ENCODE results near the gene PPFIBP2. TPM values are rescaled to one million over a fixed set of nuclear protein-coding genes. Genes with fewer than 3 reads are reported as not detected.

PPFIBP2 gene
- total RNA-seq, 5 donors from 2014 or later (not counting 1 experiment from before 2014, with no cell fraction given), result 12.5 to 46.6 (median 35.2) TPM

DNA sequence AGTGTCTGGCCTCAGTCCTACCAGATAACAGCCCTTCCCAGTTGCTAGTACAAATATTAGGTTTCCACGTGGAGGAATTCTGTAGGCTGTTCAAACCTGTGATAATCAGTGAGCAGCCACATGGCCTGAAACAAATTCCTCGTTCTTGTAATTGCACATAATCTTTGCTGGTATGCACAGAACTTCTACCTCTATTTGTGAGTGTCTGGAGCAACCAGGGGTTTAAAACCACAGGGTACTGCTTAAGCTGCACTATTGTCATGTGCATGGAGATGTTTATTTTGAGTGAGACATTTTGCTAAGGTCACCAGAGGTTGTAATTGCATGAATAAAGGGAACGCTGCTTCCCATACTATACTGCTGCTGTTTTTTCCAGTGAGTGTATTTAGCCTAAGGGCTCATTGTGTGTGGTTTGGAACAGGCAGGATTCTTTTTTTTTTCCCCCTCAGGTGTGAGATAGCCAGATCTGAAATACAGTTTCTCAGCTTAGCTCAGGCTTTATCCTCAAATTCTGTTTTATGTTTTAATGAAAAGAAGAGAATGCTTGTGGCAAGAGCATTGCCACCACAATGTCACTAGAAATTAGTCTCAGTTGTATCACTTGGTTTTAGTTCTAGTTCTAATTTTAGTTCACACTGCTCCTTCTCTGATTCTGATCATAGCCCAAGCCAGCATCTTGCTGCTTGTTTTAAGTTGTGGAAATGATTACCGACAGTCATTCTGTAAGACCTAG is 99.0 kb downstream of the PPFIBP2 start:
- DNase-seq, result no peak

DNA sequence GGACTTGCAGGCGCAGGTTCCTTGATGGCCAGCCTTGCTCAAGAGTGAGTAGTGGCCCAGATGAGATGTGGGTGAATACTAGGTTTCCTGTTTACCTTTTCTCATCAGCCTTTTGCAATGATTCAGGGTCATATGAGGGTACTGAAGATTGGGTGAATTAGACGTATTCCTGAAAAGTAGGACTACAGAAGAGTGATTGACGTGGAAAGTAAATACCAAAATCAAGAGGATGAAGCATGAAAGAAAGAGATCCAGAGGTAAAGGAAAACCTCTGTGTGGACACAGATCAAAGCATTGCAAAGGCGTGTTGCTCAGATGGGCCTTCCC is 99.6 kb downstream of the PPFIBP2 start:
- H3K9me3 Mint-ChIP-seq, result no peaks in the 10 kb centered on the region
- H3K27ac Mint-ChIP-seq, result no peak overlapping the region
- H3K4me3 ChIP-seq (ENCODE audit: control insufficient read depth in 1 of 2, extremely low read depth in 1 of 2, low read length in 1 of 2), result no peak overlapping the region
- no peaks in the 10 kb centered on the region for H3K27me3 Mint-ChIP-seq
- DNase-seq (no peak), ATAC-seq (replicated peaks in 1 of 4) (no peak)
- peaks cover 0 to 20% of the 10 kb centered on the region in 2 donors for H3K36me3 ChIP-seq (ENCODE audit: control insufficient read depth in 2 of 2, extremely low read depth in 1 of 2, insufficient read depth in 1 of 2, low read length in 1 of 2)
- ChIA-PET POLR2A (no interaction called here), CTCF (no interaction called here)
- H3K9me3 ChIP-seq, result no peaks in the 10 kb centered on the region
- no peaks in the 10 kb centered on the region for H3K27me3 ChIP-seq (replicated peaks in 1 of 2; ENCODE audit: control insufficient read depth in 2 of 2, extremely low read depth in 1 of 2, insufficient read depth in 2 of 2, low read length in 1 of 2)
- peaks cover 32% of the 10 kb centered on the region for H3K36me3 Mint-ChIP-seq
- H3K27ac ChIP-seq (ENCODE audit: low read length), result no peak overlapping the region
- no peaks in the 10 kb centered on the region for H3K4me1 Mint-ChIP-seq
- H3K4me3 Mint-ChIP-seq, result no peak overlapping the region
- WGBS (ENCODE audit: insufficient coverage), result 70% methylated on average over 2 of the region's 4 CpGs
- H3K4me1 ChIP-seq (ENCODE audit: control insufficient read depth in 1 of 2, extremely low read depth in 1 of 2, insufficient read depth in 2 of 2, low read length in 2 of 2), result no peaks in the 10 kb centered on the region

More for the DNA sequence above, 99.0 kb downstream of the PPFIBP2 start:
- Mint-ChIP-seq H3K4me1 (no peaks in the 10 kb centered on the region), H3K36me3 (peaks cover 32% of the 10 kb centered on the region), H3K27ac (no peak overlapping the region), H3K4me3 (no peak overlapping the region), H3K27me3 (no peaks in the 10 kb centered on the region), H3K9me3 (no peaks in the 10 kb centered on the region)
- ATAC-seq (replicated peaks in 1 of 4), result no peak
- ChIA-PET CTCF (no interaction called here), POLR2A (no interaction called here)
- Histone ChIP-seq H3K36me3 (ENCODE audit: control insufficient read depth in 2 of 2, extremely low read depth in 1 of 2, insufficient read depth in 1 of 2, low read length in 1 of 2) (peaks cover 0 to 16% of the 10 kb centered on the region in 2 donors), H3K4me1 (ENCODE audit: control insufficient read depth in 1 of 2, extremely low read depth in 1 of 2, insufficient read depth in 2 of 2, low read length in 2 of 2) (no peaks in the 10 kb centered on the region), H3K27me3 (replicated peaks in 1 of 2; ENCODE audit: control insufficient read depth in 2 of 2, extremely low read depth in 1 of 2, insufficient read depth in 2 of 2, low read length in 1 of 2) (no peaks in the 10 kb centered on the region), H3K27ac (ENCODE audit: low read length) (no peak overlapping the region), H3K4me3 (ENCODE audit: control insufficient read depth in 1 of 2, extremely low read depth in 1 of 2, low read length in 1 of 2) (no peak overlapping the region), H3K9me3 (no peaks in the 10 kb centered on the region)
- WGBS (ENCODE audit: insufficient coverage), result 77% methylated on average over 3 of the region's 4 CpGs

DNA sequence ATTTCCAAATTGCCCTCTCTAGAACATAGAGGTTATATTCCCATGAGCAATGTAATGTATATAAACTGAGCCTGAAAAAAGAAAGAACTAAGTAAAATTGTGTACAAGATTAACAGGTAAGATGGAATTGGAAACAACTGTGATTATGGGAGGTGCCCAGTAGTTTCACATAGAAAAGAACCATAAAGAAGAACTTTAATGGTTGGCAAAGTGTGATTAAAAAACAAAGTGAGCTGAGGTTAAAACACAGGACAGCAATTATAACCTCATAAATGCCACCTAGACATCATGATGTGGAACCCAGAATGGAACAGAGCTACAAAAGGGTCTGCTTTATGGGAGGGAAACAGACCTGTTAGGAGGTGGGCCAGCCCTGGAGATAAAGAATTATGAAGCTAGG is 100.9 kb downstream of the PPFIBP2 start:
- Mint-ChIP-seq H3K27me3 (no peaks in the 10 kb centered on the region), H3K4me1 (no peaks in the 10 kb centered on the region), H3K27ac (no peak overlapping the region), H3K4me3 (no peak overlapping the region), H3K36me3 (peaks cover 32% of the 10 kb centered on the region), H3K9me3 (no peaks in the 10 kb centered on the region)
- ChIA-PET POLR2A (no interaction called here), CTCF (no interaction called here)
- no peaks in the 10 kb centered on the region for H3K27me3 ChIP-seq (replicated peaks in 1 of 2; ENCODE audit: control insufficient read depth in 2 of 2, extremely low read depth in 1 of 2, insufficient read depth in 2 of 2, low read length in 1 of 2)
- H3K27ac ChIP-seq (ENCODE audit: low read length), result no peak overlapping the region
- no peaks in the 10 kb centered on the region for H3K4me1 ChIP-seq (ENCODE audit: control insufficient read depth in 1 of 2, extremely low read depth in 1 of 2, insufficient read depth in 2 of 2, low read length in 2 of 2)
- H3K4me3 ChIP-seq (ENCODE audit: control insufficient read depth in 1 of 2, extremely low read depth in 1 of 2, low read length in 1 of 2), result no peak overlapping the region
- no peak for DNase-seq
- ATAC-seq (replicated peaks in 1 of 4), result no peak
- H3K9me3 ChIP-seq, result no peaks in the 10 kb centered on the region
- H3K36me3 ChIP-seq (ENCODE audit: control insufficient read depth in 2 of 2, extremely low read depth in 1 of 2, insufficient read depth in 1 of 2, low read length in 1 of 2), result peaks cover 0 to 20% of the 10 kb centered on the region in 2 donors

DNA sequence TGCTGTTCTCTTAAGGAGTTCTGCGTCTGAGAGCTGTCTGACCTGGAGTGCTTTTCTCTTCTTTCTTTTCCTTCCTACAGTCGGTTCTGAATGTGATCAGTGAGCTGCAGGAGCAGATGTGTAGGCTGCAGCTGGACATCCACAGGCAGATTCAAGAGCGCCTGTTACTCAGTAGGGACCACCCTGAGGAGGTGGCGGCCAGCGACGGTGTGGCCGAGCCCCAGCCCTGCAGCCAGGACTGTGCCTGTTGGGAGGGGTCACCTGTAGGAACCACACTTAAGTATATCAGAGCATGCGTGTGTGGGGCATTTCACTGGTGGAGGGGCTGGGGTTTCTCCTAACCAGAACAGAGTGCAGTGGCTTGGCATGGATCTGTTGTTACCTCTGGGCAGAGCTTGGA is 103.2 kb downstream of the PPFIBP2 start:
- ATAC-seq (replicated peaks in 1 of 4), result no peak
- peaks cover 31% of the 10 kb centered on the region for H3K36me3 Mint-ChIP-seq
- POLR2A ChIA-PET, result no interaction called here

DNA sequence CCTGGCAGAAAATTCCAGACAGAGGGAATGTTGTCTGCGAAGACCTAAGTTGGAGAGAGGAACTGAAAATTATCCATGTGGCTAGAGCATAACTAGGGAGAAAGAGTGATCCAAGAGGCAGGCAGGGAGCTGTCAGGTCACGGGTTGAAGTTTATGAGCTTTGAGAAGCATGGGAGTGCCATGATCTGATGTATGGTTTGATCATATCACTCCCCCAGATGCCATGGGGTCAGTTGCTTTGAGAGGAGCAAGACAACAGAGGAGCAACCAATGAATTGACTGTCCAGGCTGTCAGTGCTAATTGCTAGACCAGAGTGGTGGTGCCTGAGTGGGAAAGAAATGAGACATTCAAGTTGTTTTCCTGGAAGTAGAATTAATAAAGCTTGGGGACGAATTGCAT is 105.5 kb downstream of the PPFIBP2 start:
- no peaks in the 10 kb centered on the region for H3K4me1 Mint-ChIP-seq
- no peaks in the 10 kb centered on the region for H3K27me3 Mint-ChIP-seq
- ChIA-PET POLR2A (no interaction called here), CTCF (no interaction called here)
- no peak for ATAC-seq (replicated peaks in 1 of 4)
- Histone ChIP-seq H3K4me3 (ENCODE audit: control insufficient read depth in 1 of 2, extremely low read depth in 1 of 2, low read length in 1 of 2) (no peak overlapping the region), H3K4me1 (ENCODE audit: control insufficient read depth in 1 of 2, extremely low read depth in 1 of 2, insufficient read depth in 2 of 2, low read length in 2 of 2) (no peaks in the 10 kb centered on the region), H3K27me3 (replicated peaks in 1 of 2; ENCODE audit: control insufficient read depth in 2 of 2, extremely low read depth in 1 of 2, insufficient read depth in 2 of 2, low read length in 1 of 2) (no peaks in the 10 kb centered on the region), H3K9me3 (no peaks in the 10 kb centered on the region), H3K27ac (ENCODE audit: low read length) (no peak overlapping the region), H3K36me3 (ENCODE audit: control insufficient read depth in 2 of 2, extremely low read depth in 1 of 2, insufficient read depth in 1 of 2, low read length in 1 of 2) (peaks cover 0 to 25% of the 10 kb centered on the region in 2 donors)
- no peaks in the 10 kb centered on the region for H3K9me3 Mint-ChIP-seq
- WGBS (ENCODE audit: insufficient coverage), result 92% methylated on average over 2 of the region's 3 CpGs
- no peak overlapping the region for H3K27ac Mint-ChIP-seq
- DNase-seq, result no peak
- no peak overlapping the region for H3K4me3 Mint-ChIP-seq
- H3K36me3 Mint-ChIP-seq, result peaks cover 26% of the 10 kb centered on the region

More for the DNA sequence above, 103.2 kb downstream of the PPFIBP2 start:
- no peak overlapping the region for H3K27ac ChIP-seq (ENCODE audit: low read length)
- H3K4me3 Mint-ChIP-seq, result no peak overlapping the region
- H3K9me3 ChIP-seq, result no peaks in the 10 kb centered on the region
- DNase-seq, result no peak
- no peak overlapping the region for H3K27ac Mint-ChIP-seq
- no peaks in the 10 kb centered on the region for H3K4me1 Mint-ChIP-seq
- no peaks in the 10 kb centered on the region for H3K27me3 Mint-ChIP-seq
- CTCF ChIA-PET, result interaction anchor here (0.5 kb wide), 2 partner anchors 874 to 1807 kb away, joined by 3 read pairs; no protein-coding TSS in a partner anchor
- H3K27me3 ChIP-seq (replicated peaks in 1 of 2; ENCODE audit: control insufficient read depth in 2 of 2, extremely low read depth in 1 of 2, insufficient read depth in 2 of 2, low read length in 1 of 2), result no peaks in the 10 kb centered on the region
- H3K4me3 ChIP-seq (ENCODE audit: control insufficient read depth in 1 of 2, extremely low read depth in 1 of 2, low read length in 1 of 2), result no peak overlapping the region
- peaks cover 0 to 25% of the 10 kb centered on the region in 2 donors for H3K36me3 ChIP-seq (ENCODE audit: control insufficient read depth in 2 of 2, extremely low read depth in 1 of 2, insufficient read depth in 1 of 2, low read length in 1 of 2)
- no peaks in the 10 kb centered on the region for H3K4me1 ChIP-seq (ENCODE audit: control insufficient read depth in 1 of 2, extremely low read depth in 1 of 2, insufficient read depth in 2 of 2, low read length in 2 of 2)
- WGBS (ENCODE audit: insufficient coverage), result 95% methylated on average over 6 of the region's 8 CpGs
- no peaks in the 10 kb centered on the region for H3K9me3 Mint-ChIP-seq

DNA sequence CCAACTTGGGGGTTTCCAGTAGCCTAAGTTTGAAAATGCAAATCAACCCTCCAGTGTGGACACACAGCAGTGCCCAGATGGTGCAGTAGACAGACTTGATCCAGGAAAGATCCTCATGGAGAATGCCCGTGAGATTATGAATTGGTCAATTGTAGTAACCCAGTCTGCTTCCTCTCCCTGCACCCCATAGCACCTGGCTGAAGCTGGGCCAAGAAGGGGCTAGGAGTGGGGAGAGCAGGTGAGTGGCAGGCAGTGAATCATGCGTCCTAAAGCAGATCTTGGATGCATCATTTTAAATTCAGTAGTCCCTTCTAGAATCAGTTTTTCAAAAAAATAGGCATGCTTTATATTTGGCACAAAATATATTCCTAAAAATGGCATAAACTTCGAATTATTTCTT is 107.3 kb downstream of the PPFIBP2 start:
- no peak overlapping the region for H3K4me3 ChIP-seq (ENCODE audit: control insufficient read depth in 1 of 2, extremely low read depth in 1 of 2, low read length in 1 of 2)
- no peaks in the 10 kb centered on the region for H3K4me1 ChIP-seq (ENCODE audit: control insufficient read depth in 1 of 2, extremely low read depth in 1 of 2, insufficient read depth in 2 of 2, low read length in 2 of 2)
- Mint-ChIP-seq H3K9me3 (no peaks in the 10 kb centered on the region), H3K36me3 (peaks cover 33% of the 10 kb centered on the region), H3K27me3 (no peaks in the 10 kb centered on the region), H3K4me3 (no peak overlapping the region), H3K27ac (no peak overlapping the region), H3K4me1 (no peaks in the 10 kb centered on the region)
- no peaks in the 10 kb centered on the region for H3K27me3 ChIP-seq (replicated peaks in 1 of 2; ENCODE audit: control insufficient read depth in 2 of 2, extremely low read depth in 1 of 2, insufficient read depth in 2 of 2, low read length in 1 of 2)
- H3K36me3 ChIP-seq (ENCODE audit: control insufficient read depth in 2 of 2, extremely low read depth in 1 of 2, insufficient read depth in 1 of 2, low read length in 1 of 2), result peaks cover 0 to 39% of the 10 kb centered on the region in 2 donors
- H3K27ac ChIP-seq (ENCODE audit: low read length), result no peak overlapping the region
- WGBS (ENCODE audit: insufficient coverage), result no CpG with 5 or more reads among the region's 3 CpGs
- ChIA-PET CTCF (interaction anchor here in 1 of 2 donors (1.3 kb wide), 1 partner anchor 45 kb away, joined by 3 read pairs; no protein-coding TSS in a partner anchor), POLR2A (no interaction called here)
- ATAC-seq (replicated peaks in 1 of 4) (no peak), DNase-seq (no peak)
- no peaks in the 10 kb centered on the region for H3K9me3 ChIP-seq

Measured in T-cell (primary cell).